Activated effector memory CD4-positive, alpha-beta T cell treated with anti-CD3 and anti-CD28 coated beads, Interleukin-2, amount 50 U/mL, for 16 hours (primary cell): ENCODE results near the gene IFI27L2.

Source experiments
- DNase-seq: peaks from one replicate; pipeline ENCODE4 v3.0.0-alpha.2; 2020

The IFI27L2 gene

GRCh38 chr14:94145902-94146527 is 16.6 kb upstream of the IFI27L2 start:
- DNase-seq, result no peak

- no peak for DNase-seq
Measured at GRCh38 chr14:94144765-94145164, 15.4 kb upstream of the IFI27L2 start.

DNA sequence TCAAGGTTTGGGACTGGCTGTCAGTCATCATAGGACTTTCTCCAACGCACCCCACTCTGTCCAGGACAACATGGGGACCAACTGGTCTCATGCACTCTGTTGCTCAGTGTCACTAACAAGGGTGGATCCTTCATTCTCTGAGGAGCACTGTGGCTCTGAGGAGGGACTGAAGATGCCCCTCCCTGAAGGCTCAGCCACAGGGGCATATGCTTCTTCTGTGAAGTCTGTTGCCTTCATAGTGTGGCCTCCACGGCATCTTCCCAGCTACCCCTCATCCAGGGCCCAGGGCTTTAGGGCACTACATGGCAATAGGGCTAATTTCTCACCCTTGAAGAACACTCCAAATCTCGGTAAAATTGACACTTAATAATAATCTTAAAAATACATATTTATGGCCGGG is 14.3 kb upstream of the IFI27L2 start:
- DNase-seq, result no peak

GRCh38 chr14:94143239-94143638 is 13.8 kb upstream of the IFI27L2 start:
- DNase-seq, result no peak

DNA sequence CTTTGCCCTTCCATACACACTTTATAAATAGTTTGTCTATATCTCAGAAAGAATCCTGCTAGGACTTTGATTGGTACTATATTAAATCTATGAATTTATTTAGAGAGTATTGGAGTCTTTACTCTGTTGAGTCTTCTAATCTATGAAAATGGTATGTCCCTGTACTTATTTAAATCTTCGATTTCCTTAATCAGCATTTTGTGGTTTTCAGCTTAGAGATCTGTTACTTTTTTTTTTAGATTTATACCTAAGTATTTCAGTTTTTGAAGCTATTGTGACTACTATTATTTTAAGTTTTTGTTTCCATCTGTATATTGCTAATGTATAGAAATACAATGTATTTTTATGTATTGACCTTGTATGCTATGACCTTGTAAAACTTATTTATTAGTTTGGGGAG is 13.4 kb upstream of the IFI27L2 start:
- no peak for DNase-seq

DNA sequence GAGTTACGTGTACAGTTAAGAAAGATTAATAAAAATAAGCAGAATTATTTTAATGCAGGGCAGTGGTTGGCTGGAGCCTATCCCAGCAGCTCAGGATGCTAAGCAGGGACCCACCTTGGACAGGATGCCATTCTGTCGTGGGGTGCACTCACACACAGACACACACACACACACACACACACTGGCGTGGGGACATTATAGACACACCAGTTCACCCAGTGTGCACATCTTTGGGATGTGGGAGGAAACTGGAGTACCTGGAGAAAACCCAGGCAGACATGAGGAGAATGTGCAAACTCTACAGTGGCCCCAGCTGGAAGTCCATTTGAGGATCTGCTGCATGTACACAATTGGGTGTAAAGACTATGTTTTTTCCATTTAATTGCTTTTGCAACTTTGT is 12.8 kb upstream of the IFI27L2 start:
- DNase-seq, result no peak

DNA sequence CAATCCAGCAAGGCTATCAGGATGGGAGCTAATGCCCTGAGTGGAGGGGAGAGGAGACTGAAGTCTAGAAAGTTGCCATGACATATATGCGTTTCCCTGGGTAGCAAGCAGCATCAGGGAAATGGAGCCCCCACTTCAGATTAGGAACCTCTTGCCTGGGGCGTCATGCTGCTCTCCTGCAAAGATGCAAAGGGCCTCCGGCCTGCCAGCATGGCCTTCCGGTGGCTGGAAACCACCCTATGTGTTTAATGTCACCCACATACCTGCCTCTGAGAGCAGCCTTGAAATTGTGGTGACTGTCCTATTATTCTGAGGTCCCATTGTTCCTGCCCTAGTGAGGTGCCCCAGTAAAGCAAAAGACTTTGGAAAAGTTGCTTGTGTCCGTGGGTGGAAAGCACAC is 10.0 kb upstream of the IFI27L2 start:
- no peak for DNase-seq

DNA sequence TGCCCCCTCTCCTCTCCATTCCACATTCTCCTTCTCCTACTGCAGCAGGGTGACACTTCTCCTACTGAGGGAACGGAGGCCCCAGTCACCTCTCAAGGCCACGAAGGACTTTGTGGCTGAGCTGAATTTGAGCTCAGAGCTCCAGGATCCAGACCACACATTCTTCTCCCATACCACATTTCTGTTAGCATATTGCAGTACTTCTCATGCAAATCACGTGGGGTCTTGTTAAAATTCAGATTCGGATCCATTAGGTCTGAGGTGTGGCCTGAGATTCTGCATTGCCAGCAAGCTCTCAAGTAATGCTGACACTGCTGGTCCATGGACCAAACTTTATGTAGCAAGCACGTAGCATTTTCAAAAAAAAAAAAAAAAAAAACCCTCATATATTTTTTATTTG is 9.6 kb upstream of the IFI27L2 start:
- DNase-seq, result no peak

- no peak for DNase-seq
Measured at GRCh38 chr14:94138251-94138650, 8.8 kb upstream of the IFI27L2 start.

- peak; percentile 95 for DNase-seq
Measured at GRCh38 chr14:94136575-94137331, 7.3 kb upstream of the IFI27L2 start.

DNA sequence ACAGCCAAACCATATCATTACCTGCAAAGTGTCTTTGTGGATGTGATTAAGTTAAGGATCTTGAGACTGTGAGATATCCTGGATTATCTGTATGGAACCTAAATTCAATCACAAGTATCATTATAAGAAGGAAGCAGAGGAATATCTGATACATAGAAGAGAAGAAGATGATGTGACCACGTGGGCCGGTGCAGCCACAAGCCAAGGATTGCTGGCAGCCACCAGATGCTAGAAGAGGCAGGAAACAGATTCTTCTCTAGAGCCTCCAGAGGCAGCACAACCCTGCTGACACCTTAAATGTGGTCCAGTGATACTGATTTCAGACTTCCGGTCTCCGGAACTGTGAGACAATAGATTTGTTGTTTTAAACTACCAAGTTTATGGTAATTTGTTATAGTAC is 6.1 kb upstream of the IFI27L2 start:
- DNase-seq, result no peak

DNA sequence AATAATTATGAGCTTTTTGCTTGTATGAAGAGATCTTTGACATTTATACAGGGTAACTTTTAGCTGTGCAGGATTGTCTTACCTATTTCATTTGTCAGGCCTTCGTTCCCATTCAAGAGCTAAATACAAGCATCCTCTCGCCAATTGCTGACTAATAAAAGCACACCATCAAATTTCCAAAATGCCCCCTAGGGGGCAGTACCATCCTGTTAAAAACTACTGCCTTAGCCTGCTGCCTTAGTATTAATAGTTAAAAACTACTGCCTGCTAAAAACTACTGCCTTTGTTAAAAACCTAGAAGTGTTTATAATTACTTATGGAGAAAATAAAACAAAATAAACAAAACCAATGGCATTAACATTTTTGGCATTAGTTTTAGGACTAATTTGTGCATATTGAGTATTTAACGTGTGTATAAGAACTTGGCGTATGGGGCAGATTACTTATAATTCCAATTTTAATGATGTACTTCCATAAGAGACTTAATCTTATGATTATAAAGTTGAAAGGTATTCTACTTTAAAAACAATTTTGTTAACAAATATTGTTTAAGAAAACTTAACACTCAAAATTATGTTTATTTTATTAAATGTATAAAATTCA is 3.0 kb upstream of the IFI27L2 start:
- peak; percentile 77 for DNase-seq

DNA sequence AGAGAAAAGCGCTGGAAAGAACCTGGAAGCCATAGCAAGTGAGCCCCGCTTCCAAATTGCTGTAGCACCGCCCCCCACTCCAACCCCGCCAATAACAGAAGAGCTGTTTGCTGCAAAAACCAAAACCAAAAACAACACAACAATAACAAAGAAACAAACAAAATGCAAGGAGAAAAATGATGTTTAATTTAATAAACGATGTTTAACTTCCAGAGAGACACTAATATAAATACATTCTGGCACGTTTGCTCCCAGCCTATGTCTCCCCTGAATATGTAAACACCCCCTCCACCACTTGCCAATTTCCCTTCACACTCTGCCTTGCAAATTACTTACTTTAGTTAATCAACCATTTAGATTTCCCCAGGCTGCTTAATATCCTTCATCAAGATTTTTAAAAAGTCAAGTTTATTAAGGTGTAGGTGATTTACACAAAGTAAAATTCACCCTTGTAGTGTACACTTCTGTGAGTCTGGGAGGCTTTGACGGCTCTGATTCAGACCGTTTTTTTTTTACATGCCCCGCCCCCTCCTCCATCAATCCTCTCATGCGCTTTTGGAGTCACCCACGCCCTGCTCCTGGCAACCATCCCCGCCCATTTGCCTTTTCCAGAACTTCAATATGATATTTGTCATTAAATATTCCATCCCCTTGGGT is 482 bp upstream of the IFI27L2 start:
- peak; percentile 72 for DNase-seq

- peak; percentile 59 for DNase-seq
Measured at GRCh38 chr14:94128216-94128839, 1.1 kb downstream of the IFI27L2 start.

GRCh38 chr14:94127330-94127729 is 2.1 kb downstream of the IFI27L2 start:
- DNase-seq, result peak; percentile 28

- DNase-seq, result peak; percentile 9
Measured at GRCh38 chr14:94126800-94127199, 2.6 kb downstream of the IFI27L2 start.

DNA sequence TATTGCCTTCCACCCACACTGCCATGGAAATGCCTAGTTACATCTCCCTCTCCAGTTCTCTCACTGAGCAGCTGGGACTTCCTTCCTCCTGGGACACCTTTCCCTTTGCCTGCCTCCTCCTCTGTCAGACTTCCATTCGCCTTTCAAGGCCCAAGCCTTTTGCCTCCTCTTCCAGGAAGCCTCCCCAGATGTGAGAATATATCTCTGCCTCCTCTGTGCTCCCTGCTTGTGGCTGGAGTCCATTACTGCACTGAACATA is 3.1 kb downstream of the IFI27L2 start:
- DNase-seq, result no peak

- DNase-seq, result peak; percentile 43
Measured at GRCh38 chr14:94125659-94126418, 3.6 kb downstream of the IFI27L2 start.

- peak; percentile 17 for DNase-seq
Measured at GRCh38 chr14:94124582-94125377, 4.6 kb downstream of the IFI27L2 start.

- DNase-seq, result peak; percentile 36
Measured at GRCh38 chr14:94123868-94124267, 5.5 kb downstream of the IFI27L2 start.

- peak; percentile 36 for DNase-seq
Measured at GRCh38 chr14:94123296-94123695, 6.1 kb downstream of the IFI27L2 start.

DNA sequence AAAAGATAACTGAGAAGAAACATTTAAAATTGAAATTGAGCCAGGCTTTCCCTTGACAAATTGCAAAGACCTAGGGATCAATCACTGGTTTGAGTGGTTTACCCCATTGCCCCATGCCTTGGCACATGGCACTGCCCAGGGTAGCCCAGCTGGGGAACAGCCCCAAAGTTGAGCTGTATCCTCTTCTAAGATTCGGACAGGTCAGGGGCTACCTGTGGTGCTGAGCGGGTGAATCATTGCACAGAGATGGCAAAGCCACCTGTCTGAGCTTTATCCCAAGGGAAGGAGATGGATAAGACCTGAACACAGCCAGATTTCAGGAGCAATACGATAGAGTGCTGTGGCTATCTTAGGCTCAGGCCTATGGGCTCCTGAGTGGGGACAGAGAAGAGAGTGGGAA is 7.0 kb downstream of the IFI27L2 start:
- peak; percentile 25 for DNase-seq
